GM19455 (cell line): ENCODE results near the gene NR2F1-AS1.
"Not testable (repeated sequence)": the region's sequence is repeated elsewhere in the genome, so short reads cannot be mapped to it uniquely, and the experiment has no call there.

Experiments used
- ATAC-seq: cut with Tn5 transposase; IDR thresholded peaks from one replicate; pipeline ENCODE4 v1.9.1; 2021; ENCODE audit not compliant: unreplicated experiment

NR2F1-AS1 gene

DNA sequence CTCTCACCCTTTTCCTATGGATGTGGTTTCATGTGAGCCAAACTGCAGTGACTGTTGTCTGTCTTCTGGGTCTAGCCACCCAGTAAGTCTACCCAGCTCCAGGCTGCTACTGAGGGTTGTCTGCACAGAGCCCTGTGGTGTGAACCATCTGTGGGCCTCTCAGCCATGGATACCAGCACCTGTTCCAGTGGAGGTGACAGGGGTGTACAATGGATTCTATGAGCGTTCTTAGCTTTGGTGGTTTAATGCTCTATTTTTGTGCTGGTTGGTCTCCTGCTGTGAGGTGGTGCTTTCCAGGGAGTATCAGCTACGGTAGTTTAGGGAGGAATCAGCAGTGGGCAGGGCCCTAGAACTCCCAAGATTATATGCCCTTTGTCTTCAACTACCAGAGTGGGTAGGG is 186.7 kb downstream of the NR2F1-AS1 start:
- ATAC-seq: no peak

DNA sequence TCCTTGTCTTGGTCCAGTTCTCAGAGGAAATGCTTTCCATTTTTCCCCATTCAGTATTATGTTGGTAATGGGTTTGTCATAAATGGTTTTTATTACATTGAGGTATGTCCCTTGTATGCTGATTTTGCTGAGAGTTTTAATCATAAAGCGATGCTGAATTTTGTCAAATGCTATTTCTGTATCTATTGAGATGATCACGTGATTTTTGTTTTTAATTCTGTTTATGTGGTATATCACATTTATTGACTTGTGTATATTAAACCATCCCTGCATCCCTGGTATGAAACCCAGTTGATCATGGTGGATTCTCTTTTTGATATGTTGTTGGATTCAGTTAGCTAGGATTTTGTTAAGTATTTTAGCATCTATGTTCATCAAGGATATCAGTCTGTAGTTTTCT is 189.8 kb downstream of the NR2F1-AS1 start:
- not testable (repeated sequence) for ATAC-seq

DNA sequence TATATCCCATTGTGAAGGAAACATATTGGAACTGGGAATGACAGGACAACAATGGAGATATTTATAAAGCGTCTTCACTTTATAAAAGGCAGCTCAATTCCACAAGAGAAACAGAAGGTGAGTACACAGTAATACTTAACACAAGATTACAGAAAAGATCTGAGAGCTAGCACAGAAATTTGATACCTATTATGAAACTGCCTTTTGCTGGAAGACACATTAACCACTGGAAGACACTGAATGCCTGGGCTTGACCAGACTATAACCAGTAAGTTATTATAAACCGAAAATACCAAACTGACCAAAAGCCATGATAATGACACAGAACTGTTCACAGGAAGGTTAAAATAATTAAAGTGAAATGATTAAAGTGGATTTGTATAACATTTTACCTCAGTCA is 195.4 kb downstream of the NR2F1-AS1 start:
- ATAC-seq: no peak

DNA sequence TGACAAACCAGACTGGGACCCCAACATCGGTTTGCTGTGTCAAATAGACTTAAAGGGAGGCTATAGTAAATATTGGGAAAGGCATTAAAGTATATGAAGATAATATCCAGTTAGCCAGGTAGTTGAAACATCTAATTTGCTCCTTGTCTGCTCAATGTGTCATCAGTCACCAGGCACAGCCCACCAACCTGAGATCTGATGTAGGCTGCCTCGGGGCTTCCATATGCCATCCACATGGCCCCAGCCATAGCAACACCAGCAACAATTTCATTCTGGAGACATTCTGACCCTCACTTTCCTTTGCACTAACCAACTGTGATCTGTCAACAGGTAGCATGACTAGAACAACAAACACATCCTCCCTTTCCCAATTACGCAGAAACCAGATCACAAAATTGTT is 196.0 kb downstream of the NR2F1-AS1 start:
- no peak for ATAC-seq

DNA sequence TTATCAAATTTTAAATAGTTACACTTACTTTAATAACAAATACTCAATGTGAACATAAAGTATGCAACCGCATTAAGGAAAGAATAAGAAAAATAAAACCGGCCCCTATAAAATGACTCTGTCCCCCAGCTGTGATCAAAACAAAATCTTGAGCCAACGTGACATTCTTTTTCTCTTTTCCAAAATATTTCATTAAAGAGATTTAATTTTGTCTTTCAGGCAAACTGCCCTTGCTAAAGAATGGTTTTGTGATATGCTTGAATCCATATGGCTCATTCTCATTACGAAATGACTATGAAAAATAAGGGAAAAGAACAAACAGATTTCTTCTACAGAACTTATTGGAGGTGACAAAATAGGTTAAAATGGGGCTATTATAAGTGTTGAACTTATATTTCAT is 197.0 kb downstream of the NR2F1-AS1 start:
- no peak for ATAC-seq

DNA sequence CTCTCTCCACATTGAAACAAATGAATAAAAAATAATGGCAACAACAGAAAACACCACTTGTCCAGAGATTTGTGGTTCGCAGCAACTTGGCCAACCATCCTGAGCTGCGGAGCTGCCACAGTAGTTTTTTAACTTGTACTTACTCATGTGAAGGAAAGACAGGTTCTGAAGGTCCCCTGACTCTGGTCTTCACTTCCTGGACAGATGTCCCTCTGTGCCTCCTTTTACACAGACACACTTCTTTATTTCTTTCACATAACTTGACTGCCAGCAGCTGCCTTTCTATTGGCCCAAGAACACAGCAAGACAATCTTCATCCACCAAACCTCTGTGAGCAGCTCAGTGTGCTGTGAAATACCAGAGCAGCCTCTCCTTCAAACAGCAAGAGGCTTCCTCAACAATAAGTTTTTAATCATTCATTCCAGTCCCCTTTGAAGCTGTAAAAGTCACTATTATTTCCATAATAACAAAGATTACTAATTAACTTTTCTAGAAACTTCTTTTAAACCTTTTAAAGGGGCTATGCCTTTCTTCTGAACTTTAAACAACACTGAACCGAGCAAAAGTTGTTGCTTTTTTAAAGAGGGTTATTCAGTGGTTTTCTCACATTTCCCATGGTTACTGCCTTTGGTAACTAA is 198.7 kb downstream of the NR2F1-AS1 start:
- no peak for ATAC-seq

DNA sequence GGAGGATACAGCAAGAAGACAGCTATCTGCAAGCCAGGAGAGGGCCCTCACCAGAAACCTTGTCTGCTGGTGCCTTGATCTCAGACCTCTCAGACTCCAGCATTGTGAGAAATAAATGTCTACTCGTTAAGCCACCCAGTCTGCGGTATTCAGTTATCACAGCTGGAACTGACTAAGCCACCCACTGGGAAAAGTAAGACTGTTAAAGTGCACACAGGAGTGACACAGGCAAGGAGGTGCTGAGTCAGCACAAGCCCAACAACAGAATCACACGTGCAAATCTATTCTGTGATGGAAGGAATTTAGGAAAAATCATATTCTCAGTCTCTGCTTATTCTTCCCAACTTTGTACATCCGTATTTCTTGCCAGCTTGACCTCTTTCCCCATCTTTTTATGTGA is 200.0 kb downstream of the NR2F1-AS1 start:
- no peak for ATAC-seq

DNA sequence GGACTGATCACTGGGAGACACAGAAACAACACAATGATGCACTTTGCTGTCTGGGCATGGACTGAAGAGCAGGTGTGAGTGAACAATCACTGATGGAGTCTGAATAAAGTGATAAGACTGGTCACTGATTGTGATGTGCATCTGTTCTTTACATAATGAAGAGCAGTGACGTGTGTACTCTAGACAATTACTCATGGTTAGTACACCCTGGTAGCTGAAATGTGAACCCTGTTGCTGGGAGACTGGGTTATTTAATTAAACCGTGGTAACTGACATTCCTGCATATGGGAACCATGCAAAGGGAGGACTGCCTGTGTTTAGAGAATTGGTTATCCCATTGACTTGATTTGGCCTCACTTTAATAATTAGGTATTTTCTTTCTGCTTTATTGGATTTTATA is 202.9 kb downstream of the NR2F1-AS1 start:
- ATAC-seq: no peak

DNA sequence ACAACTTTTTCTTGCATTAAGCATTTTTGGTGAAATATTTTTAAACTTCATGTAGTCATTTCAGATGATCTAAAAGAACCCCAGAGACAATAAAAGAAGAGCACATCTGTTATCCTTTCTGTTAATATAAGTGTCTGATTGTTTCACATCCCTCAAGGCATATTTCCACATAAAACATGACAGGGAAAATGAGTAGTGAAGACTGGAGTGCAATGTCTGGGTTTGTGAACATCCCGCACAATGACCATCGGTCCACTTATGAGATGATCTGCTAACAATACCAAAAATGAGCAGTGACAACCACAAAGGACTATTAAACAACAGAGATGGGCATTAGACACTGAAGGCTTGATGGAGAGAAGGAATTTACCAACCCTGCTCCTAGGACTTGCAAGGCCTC is 209.1 kb downstream of the NR2F1-AS1 start:
- ATAC-seq: no peak

DNA sequence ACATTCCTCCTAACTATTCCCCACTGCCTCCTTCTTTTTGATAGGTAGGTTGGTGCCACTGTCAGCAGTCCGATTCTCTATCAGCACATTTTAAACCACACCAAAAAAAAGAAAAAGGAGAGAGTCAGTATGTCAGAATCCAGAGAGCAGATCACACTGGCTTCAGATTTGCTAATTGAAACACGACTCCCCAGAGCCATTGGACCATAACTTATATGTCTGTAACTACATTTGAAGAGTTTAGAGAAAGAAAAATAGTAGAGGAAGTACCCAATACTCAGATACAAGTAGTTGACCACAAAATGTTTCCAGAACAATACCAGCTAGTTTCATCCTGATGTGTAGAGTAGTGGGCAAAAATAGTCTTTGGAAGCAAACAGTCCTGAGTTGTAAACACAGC is 216.6 kb downstream of the NR2F1-AS1 start:
- no peak for ATAC-seq

DNA sequence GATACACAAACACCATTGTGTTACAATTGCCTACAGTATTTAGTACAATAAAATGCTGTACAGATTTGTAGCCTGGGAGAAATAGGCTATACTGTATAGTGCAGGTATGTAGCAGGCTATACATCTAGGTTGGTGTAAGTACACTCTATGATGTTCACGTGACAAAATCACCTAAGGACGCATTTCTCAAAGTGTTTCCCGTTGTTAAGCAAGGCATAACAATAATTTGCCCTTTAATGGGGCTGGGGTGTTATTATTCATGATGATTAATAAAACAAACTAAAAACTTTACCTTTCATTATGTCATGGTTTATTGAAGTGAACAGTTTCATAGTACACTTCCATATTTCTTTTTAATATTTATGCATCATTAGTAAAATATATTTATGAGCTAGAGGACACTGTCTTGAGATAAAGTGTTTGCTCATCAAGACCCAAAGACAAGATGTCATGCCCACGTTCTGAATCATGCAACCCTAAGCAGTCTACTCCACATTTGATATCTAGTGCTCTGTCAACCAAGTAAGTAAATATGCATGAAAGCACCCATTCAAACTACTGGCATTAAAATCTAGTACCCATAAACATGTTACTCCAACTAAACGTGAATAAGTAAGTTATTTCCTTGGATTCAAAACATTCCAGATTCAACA is 220.5 kb downstream of the NR2F1-AS1 start:
- ATAC-seq: no peak

DNA sequence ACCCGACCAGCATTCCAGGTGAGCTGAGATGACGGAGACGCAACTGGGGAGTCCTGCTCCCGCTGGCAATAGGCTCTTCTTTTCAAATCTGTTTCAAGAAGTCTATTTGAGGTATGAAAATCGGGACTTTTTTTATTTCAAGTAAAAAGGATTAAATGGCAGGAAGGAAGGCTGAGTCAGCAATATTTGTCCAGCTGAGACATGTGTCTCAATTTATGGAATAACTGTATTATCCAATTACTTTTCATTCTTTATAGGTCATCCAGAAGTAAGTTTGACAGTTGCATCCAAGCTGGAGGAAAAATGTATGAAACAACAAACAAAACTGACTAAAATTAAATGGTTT is 221.1 kb downstream of the NR2F1-AS1 start:
- ATAC-seq: no peak
